ENCODE measurements around the gene FNDC3B. TPM values are rescaled to one million over a fixed set of nuclear protein-coding genes. Genes with fewer than 3 reads are reported as not detected.

FNDC3B gene
- total RNA-seq, 1 donor from 2014 or later, result 24.7 TPM

GRCh38 chr3:172333042-172333377 is 293.6 kb downstream of the FNDC3B start:
- no peak for DNase-seq (ENCODE audit: low spot score)
- intact Hi-C loops (cut with micrococcal nuclease), result loop anchor here (5.0 to 10.0 kb wide), 4 partner anchors 144 to 688 kb away; no protein-coding TSS in a partner anchor
- H3K4me1 Mint-ChIP-seq (ENCODE audit: low read depth), result peaks cover 10% of the 10 kb centered on the region
- H3K9me3 Mint-ChIP-seq, result no peaks in the 10 kb centered on the region
- no peak overlapping the region for H3K27ac Mint-ChIP-seq
- H3K36me3 Mint-ChIP-seq (ENCODE audit: low read depth), result peaks cover 26% of the 10 kb centered on the region
- no peak overlapping the region for H3K4me3 Mint-ChIP-seq (ENCODE audit: low read depth)
- no peaks in the 10 kb centered on the region for H3K27me3 Mint-ChIP-seq (ENCODE audit: low read depth)

- Mint-ChIP-seq H3K27ac (no peak overlapping the region), H3K27me3 (ENCODE audit: low read depth) (no peaks in the 10 kb centered on the region), H3K36me3 (ENCODE audit: low read depth) (peaks cover 26% of the 10 kb centered on the region), H3K9me3 (no peaks in the 10 kb centered on the region), H3K4me3 (ENCODE audit: low read depth) (no peak overlapping the region), H3K4me1 (ENCODE audit: low read depth) (peaks cover 10% of the 10 kb centered on the region)
- no peak for DNase-seq (ENCODE audit: low spot score)
- intact Hi-C loops (cut with micrococcal nuclease), result loop anchor here (5.0 to 10.0 kb wide), 4 partner anchors 143 to 689 kb away; no protein-coding TSS in a partner anchor
These were observed 294.5 kb downstream of the FNDC3B start for GRCh38 chr3:172333692-172334457.

DNA sequence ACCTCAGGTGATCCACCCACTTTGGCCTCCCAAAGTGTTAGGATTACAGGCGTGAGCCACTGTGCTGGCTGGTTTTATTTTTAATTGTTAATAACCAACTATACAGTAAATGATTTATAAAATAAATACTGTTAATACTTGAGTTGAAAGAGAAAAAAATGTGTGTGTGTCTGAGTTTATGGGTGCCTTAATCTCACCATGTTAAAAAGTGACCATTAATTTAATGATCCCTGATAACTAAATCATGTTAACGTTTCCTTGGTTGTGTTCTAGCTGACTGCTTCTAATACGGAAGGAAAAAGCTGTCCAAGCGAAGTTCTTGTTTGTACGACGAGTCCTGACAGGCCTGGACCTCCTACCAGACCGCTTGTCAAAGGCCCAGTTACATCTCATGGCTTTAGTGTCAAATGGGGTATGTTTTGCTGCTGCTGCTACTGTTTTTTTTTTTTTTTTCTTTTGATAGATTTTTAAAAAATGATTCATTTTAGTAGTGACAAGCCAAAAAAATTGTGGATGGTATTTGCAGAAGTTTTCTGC is 295.4 kb downstream of the FNDC3B start:
- Mint-ChIP-seq H3K4me1 (ENCODE audit: low read depth) (peaks cover 10% of the 10 kb centered on the region), H3K9me3 (no peaks in the 10 kb centered on the region), H3K4me3 (ENCODE audit: low read depth) (no peak overlapping the region), H3K36me3 (ENCODE audit: low read depth) (peaks cover 20% of the 10 kb centered on the region), H3K27me3 (ENCODE audit: low read depth) (no peaks in the 10 kb centered on the region), H3K27ac (no peak overlapping the region)
- intact Hi-C loops (cut with micrococcal nuclease), result loop anchor here (5.0 to 10.0 kb wide), 4 partner anchors 143 to 690 kb away; no protein-coding TSS in a partner anchor
- no peak for DNase-seq (ENCODE audit: low spot score)

DNA sequence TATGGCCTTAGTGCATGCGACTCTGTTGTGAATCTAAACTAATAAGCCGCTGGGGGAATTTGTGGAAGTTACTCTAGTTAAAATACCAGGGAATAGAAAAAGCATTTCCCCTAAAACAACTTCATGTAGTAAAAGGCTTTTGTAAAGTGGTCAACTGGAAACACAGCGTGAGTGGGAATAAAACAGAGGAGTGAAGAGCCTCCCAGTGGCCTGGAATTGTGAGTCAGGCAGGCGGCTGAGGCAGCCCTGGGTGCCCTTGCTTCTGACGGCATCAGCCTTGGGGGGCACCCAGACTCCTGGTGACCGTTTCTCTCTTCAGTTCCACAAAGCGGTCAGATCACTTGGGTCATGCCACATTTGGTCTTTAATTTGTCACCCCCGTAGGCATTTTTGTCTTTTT is 300.5 kb downstream of the FNDC3B start:
- Mint-ChIP-seq H3K36me3 (ENCODE audit: low read depth) (peaks cover 11% of the 10 kb centered on the region), H3K4me3 (ENCODE audit: low read depth) (no peak overlapping the region), H3K9me3 (no peaks in the 10 kb centered on the region), H3K27me3 (ENCODE audit: low read depth) (no peaks in the 10 kb centered on the region), H3K4me1 (ENCODE audit: low read depth) (peaks cover 4% of the 10 kb centered on the region), H3K27ac (no peak overlapping the region)
- intact Hi-C loops (cut with micrococcal nuclease), result loop anchor here (10.0 kb wide), 1 partner anchor 695 kb away; no protein-coding TSS in a partner anchor
- DNase-seq (ENCODE audit: low spot score), result no peak

GRCh38 chr3:172340583-172340982 is 301.2 kb downstream of the FNDC3B start:
- no peak overlapping the region for H3K27ac Mint-ChIP-seq
- intact Hi-C loops (cut with micrococcal nuclease), result no loop called here
- H3K36me3 Mint-ChIP-seq (ENCODE audit: low read depth), result peaks cover 11% of the 10 kb centered on the region
- H3K4me3 Mint-ChIP-seq (ENCODE audit: low read depth), result no peak overlapping the region
- DNase-seq (ENCODE audit: low spot score), result no peak
- H3K27me3 Mint-ChIP-seq (ENCODE audit: low read depth), result no peaks in the 10 kb centered on the region
- no peaks in the 10 kb centered on the region for H3K9me3 Mint-ChIP-seq
- peaks cover 4% of the 10 kb centered on the region for H3K4me1 Mint-ChIP-seq (ENCODE audit: low read depth)

- no peak for DNase-seq (ENCODE audit: low spot score)
- Mint-ChIP-seq H3K4me1 (ENCODE audit: low read depth) (peaks cover 4% of the 10 kb centered on the region), H3K27ac (no peak overlapping the region), H3K4me3 (ENCODE audit: low read depth) (no peak overlapping the region), H3K9me3 (no peaks in the 10 kb centered on the region), H3K36me3 (ENCODE audit: low read depth) (peaks cover 11% of the 10 kb centered on the region), H3K27me3 (ENCODE audit: low read depth) (no peaks in the 10 kb centered on the region)
- intact Hi-C loops (cut with micrococcal nuclease), result loop anchor here (1.0 kb wide), 1 partner anchor 306 kb away; no protein-coding TSS in a partner anchor
These were observed 302.2 kb downstream of the FNDC3B start for GRCh38 chr3:172341482-172342059.

DNA sequence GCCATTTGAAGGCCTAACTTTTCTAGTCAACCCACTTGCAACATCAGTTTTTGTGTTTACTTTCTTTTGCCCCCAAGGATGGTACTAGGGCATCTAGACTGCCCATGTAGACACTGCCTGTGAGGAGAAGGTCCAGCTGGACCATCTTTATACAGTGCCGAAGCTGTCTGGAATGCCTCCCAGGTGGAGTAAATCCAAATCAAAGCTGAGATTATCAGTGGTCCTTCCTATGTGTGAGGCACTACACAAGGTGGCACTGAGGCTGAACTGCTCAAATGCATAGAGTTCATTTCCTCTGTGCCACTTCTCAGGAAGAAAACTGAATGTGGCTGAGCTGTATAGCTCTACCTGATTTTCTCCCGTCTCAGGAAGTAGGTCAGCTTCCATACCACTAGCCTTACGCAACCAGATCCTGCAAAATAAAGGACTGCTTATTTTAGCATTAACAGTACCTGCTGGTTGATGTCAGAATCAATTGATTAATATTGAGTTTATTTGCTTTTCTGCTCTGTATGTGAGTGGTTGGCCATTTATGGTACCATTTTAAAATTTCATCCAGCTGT is 302.8 kb downstream of the FNDC3B start:
- intact Hi-C loops (cut with micrococcal nuclease), result no loop called here
- Mint-ChIP-seq H3K36me3 (ENCODE audit: low read depth) (peaks cover 13% of the 10 kb centered on the region), H3K4me3 (ENCODE audit: low read depth) (no peak overlapping the region), H3K9me3 (no peaks in the 10 kb centered on the region), H3K27me3 (ENCODE audit: low read depth) (no peaks in the 10 kb centered on the region), H3K4me1 (ENCODE audit: low read depth) (peaks cover 4% of the 10 kb centered on the region), H3K27ac (no peak overlapping the region)
- no peak for DNase-seq (ENCODE audit: low spot score)

DNA sequence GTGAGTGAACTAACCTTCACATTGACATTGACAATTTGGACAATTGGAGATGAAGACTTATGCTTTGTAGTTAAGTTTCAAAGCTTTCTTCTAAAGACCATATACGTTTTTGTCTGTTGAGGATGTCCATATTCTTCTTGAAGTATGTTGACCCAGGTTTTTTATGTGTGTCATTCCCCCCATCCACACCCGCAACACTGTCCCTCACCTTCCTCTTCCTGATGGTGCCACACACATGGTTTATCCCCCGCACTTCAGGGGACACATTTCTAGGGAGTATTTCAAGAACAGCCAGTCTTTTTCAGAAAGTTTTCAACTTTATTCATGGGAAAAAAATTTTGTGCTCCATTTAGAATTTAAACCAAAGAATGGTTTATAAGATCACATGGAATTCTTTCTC is 303.7 kb downstream of the FNDC3B start:
- H3K9me3 Mint-ChIP-seq, result no peaks in the 10 kb centered on the region
- no peak overlapping the region for H3K4me3 Mint-ChIP-seq (ENCODE audit: low read depth)
- peaks cover 7% of the 10 kb centered on the region for H3K4me1 Mint-ChIP-seq (ENCODE audit: low read depth)
- peaks cover 12% of the 10 kb centered on the region for H3K36me3 Mint-ChIP-seq (ENCODE audit: low read depth)
- no peak overlapping the region for H3K27ac Mint-ChIP-seq
- no peak for DNase-seq (ENCODE audit: low spot score)
- intact Hi-C loops (cut with micrococcal nuclease), result no loop called here
- H3K27me3 Mint-ChIP-seq (ENCODE audit: low read depth), result no peaks in the 10 kb centered on the region

DNA sequence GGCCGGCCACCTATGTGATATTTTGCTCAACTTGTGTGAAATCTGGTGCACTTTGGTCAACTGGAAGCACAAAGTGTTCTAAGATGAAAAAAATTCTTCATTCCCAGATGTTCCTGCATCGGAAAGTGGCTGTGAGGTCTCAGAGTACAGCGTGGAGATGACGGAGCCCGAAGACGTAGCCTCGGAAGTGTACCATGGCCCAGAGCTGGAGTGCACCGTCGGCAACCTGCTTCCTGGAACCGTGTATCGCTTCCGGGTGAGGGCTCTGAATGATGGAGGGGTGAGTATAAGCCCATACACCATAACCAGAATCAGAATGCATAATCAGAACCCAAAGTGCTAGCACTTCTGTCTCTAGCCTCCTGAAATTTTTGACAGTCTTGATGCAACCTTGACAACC is 304.6 kb downstream of the FNDC3B start:
- Mint-ChIP-seq H3K27ac (no peak overlapping the region), H3K4me3 (ENCODE audit: low read depth) (no peak overlapping the region)

GRCh38 chr3:172346161-172346560 is 306.8 kb downstream of the FNDC3B start:
- intact Hi-C loops (cut with micrococcal nuclease), result no loop called here

More for the DNA sequence above, 304.6 kb downstream of the FNDC3B start:
- Mint-ChIP-seq H3K9me3 (no peaks in the 10 kb centered on the region), H3K27me3 (ENCODE audit: low read depth) (no peaks in the 10 kb centered on the region), H3K4me1 (ENCODE audit: low read depth) (peaks cover 13% of the 10 kb centered on the region), H3K36me3 (ENCODE audit: low read depth) (peaks cover 12% of the 10 kb centered on the region)
- intact Hi-C loops (cut with micrococcal nuclease), result no loop called here
- no peak for DNase-seq (ENCODE audit: low spot score)

GRCh38 chr3:172347895-172348679 is 308.7 kb downstream of the FNDC3B start:
- Mint-ChIP-seq H3K27me3 (ENCODE audit: low read depth) (no peaks in the 10 kb centered on the region), H3K4me3 (ENCODE audit: low read depth) (no peak overlapping the region), H3K36me3 (ENCODE audit: low read depth) (peaks cover 13% of the 10 kb centered on the region), H3K9me3 (no peaks in the 10 kb centered on the region), H3K4me1 (ENCODE audit: low read depth) (peaks cover 13% of the 10 kb centered on the region), H3K27ac (no peak overlapping the region)
- intact Hi-C loops (cut with micrococcal nuclease), result no loop called here
- DNase-seq (ENCODE audit: low spot score), result no peak

More at GRCh38 chr3:172346161-172346560, 306.8 kb downstream of the FNDC3B start:
- peaks cover 16% of the 10 kb centered on the region for H3K4me1 Mint-ChIP-seq (ENCODE audit: low read depth)
- H3K9me3 Mint-ChIP-seq, result no peaks in the 10 kb centered on the region
- no peaks in the 10 kb centered on the region for H3K27me3 Mint-ChIP-seq (ENCODE audit: low read depth)
- peaks cover 12% of the 10 kb centered on the region for H3K36me3 Mint-ChIP-seq (ENCODE audit: low read depth)
- no peak overlapping the region for H3K4me3 Mint-ChIP-seq (ENCODE audit: low read depth)
- no peak for DNase-seq (ENCODE audit: low spot score)
- no peak overlapping the region for H3K27ac Mint-ChIP-seq

- intact Hi-C loops (cut with micrococcal nuclease), result no loop called here
- no peak overlapping the region for H3K27ac Mint-ChIP-seq
- H3K4me1 Mint-ChIP-seq (ENCODE audit: low read depth), result peaks cover 14% of the 10 kb centered on the region
- H3K36me3 Mint-ChIP-seq (ENCODE audit: low read depth), result peaks cover 14% of the 10 kb centered on the region
- H3K9me3 Mint-ChIP-seq, result no peaks in the 10 kb centered on the region
- H3K27me3 Mint-ChIP-seq (ENCODE audit: low read depth), result no peaks in the 10 kb centered on the region
- H3K4me3 Mint-ChIP-seq (ENCODE audit: low read depth), result no peak overlapping the region
- DNase-seq (ENCODE audit: low spot score), result no peak
These were observed 312.6 kb downstream of the FNDC3B start for GRCh38 chr3:172351895-172352466.
